A549 (cell line): ENCODE data around the gene VIT. TPM values are rescaled to one million over a fixed set of nuclear protein-coding genes. Genes with fewer than 3 reads are reported as not detected.
A peak's percentile ranks its signal among the peaks of the same experiment; 100 is the strongest.

Experiments
- ATAC-seq, 2 experiments: fragments of 200-7000 bp in 1 of 2; fragments of >200 bp in 1 of 2; cut with Nextera tagmentation in 1 of 2; cut with Tn5 transposase in 1 of 2; 3 replicates each; pipeline versions ENCODE4 v1.8.0 to v1.9.1; 2018 to 2020; ENCODE audit warnings: mild to moderate bottlenecking in 1 of 2, moderate library complexity in 1 of 2
- CTCF ChIA-PET: fragments of 300-600 bp; sonication (Branson Sonifier 250); formaldehyde crosslinking; extraction: SDS; loops from one replicate; lab custom pipeline; 2021; ENCODE audit warnings: antibody characterized with exemption, inconsistent platforms; lab: Yijun Ruan, JAX
- POLR2A ChIA-PET: fragments of 350-600 bp; formaldehyde crosslinking; extraction: SDS; loops from one replicate; lab custom pipeline; 2021; ENCODE audit warnings: antibody characterized with exemption, inconsistent platforms; lab: Yijun Ruan, JAX
- DNase-seq, 2 experiments: peaks; one replicate each; pipeline versions ENCODE4 v3.0.0 to v3.0.0-alpha.2; 2011 to 2016; ENCODE audit warnings: low read depth in 1 of 2, low spot score in 1 of 2
- FAIRE-seq: peaks from 2 replicates; lab custom pipeline; 2011; peaks lifted over from hg19 to GRCh38; lab: Jason Lieb, UNC
- H3K27ac ChIP-seq, 2 experiments: fragments of >200 bp; sonication (Bioruptor Twin); formaldehyde crosslinking; 3 replicates each; pipeline ENCODE4 v1.5.1; 2016 to 2017
- H3K4me1 ChIP-seq: fragments of >200 bp; sonication (Bioruptor Twin); formaldehyde crosslinking; 3 replicates; pipeline ENCODE4 v1.6.1; 2016
- H3K4me2 ChIP-seq: fragments of >200 bp; sonication (Bioruptor Twin); formaldehyde crosslinking; 3 replicates; pipeline ENCODE4 v1.6.1; 2016
- H3K4me3 ChIP-seq: fragments of >200 bp; sonication (Bioruptor Twin); formaldehyde crosslinking; 3 replicates; pipeline ENCODE4 v1.5.1; 2016
- H3K9me3 ChIP-seq: fragments of >200 bp; sonication (Bioruptor Twin); formaldehyde crosslinking; 3 replicates; pipeline ENCODE4 v1.6.1; 2016
- CHD4 ChIP-seq: fragments of 200-600 bp; sonication (generic); IDR thresholded peaks from 2 replicates; pipeline ENCODE4 v1.6.1; 2016; ENCODE audit warnings: antibody characterized with exemption, mild to moderate bottlenecking, borderline replicate concordance
- EHMT2 ChIP-seq: fragments of 200-600 bp; sonication (generic); IDR thresholded peaks from 2 replicates; pipeline ENCODE4 v1.6.1; 2016; ENCODE audit warnings: antibody characterized with exemption, low read depth, mild to moderate bottlenecking, moderate library complexity
- FOXS1 ChIP-seq: fragments of 250-450 bp; sonication (Bioruptor Pico); IDR thresholded peaks from 2 replicates; pipeline ENCODE4 v1.5.0; 2020; ENCODE audit warnings: mild to moderate bottlenecking, moderate library complexity
- GATA3 ChIP-seq: IDR thresholded peaks from 2 replicates; pipeline ENCODE4 v1.6.1; 2012; ENCODE audit warnings: borderline replicate concordance
- HOXB13 ChIP-seq: fragments of 250-450 bp; sonication (Bioruptor Pico); IDR thresholded peaks from 2 replicates; pipeline ENCODE4 v1.5.0; 2020; ENCODE audit warnings: low read depth, mild to moderate bottlenecking, moderate library complexity
- JUN ChIP-seq, 2 experiments: fragments of >200 bp; sonication (Bioruptor Twin); formaldehyde crosslinking; IDR thresholded peaks; 2 replicates in 1 of 2; 3 replicates in 1 of 2; pipeline ENCODE4 v1.6.1; 2016 to 2017
- JUNB ChIP-seq: fragments of >200 bp; sonication (Bioruptor Twin); formaldehyde crosslinking; IDR thresholded peaks from 2 replicates; pipeline ENCODE4 v1.6.1; 2016
- MAZ ChIP-seq: fragments of 150-350 bp; IDR thresholded peaks from 2 replicates; pipeline ENCODE4 v1.6.1; 2014; ENCODE audit warnings: antibody characterized with exemption, low read depth, low read length, borderline replicate concordance
- NPAS2 ChIP-seq: fragments of 250-450 bp; sonication (Bioruptor Pico); IDR thresholded peaks from 2 replicates; pipeline ENCODE4 v1.8.0; 2022; ENCODE audit warnings: mild to moderate bottlenecking, moderate library complexity, borderline replicate concordance
- POLR2AphosphoS2 ChIP-seq: conservative IDR thresholded peaks from 2 replicates; pipeline ENCODE4 v1.6.1; 2012; ENCODE audit warnings: low read length, improper control_type of control experiment, inconsistent platforms
- RAD21 ChIP-seq, 2 experiments: fragments of >200 bp in 1 of 2; sonication (Bioruptor Twin) in 1 of 2; formaldehyde crosslinking in 1 of 2; IDR thresholded peaks in 1 of 2; conservative IDR thresholded peaks in 1 of 2; 2 replicates in 1 of 2; 3 replicates in 1 of 2; pipeline ENCODE4 v1.6.1; 2012 to 2018; ENCODE audit warnings: inconsistent platforms in 1 of 2
- RNF2 ChIP-seq: fragments of 200-600 bp; sonication (generic); IDR thresholded peaks from 2 replicates; pipeline ENCODE4 v1.6.1; 2016; ENCODE audit warnings: low read depth, mild to moderate bottlenecking, antibody characterized with exemption, moderate library complexity, borderline replicate concordance
- SREBF2 ChIP-seq: fragments of 450-650 bp; IDR thresholded peaks from 2 replicates; pipeline ENCODE4 v1.6.1; 2014; ENCODE audit warnings: mild to moderate bottlenecking, moderate library complexity
- TFCP2L1 ChIP-seq: fragments of 250-450 bp; sonication (Bioruptor Pico); IDR thresholded peaks from 2 replicates; pipeline ENCODE4 v1.5.0; 2021; ENCODE audit warnings: mild to moderate bottlenecking
- TP53 ChIP-seq: fragments of 250-450 bp; sonication (Bioruptor Pico); IDR thresholded peaks from 2 replicates; pipeline ENCODE4 v1.5.0; 2021; ENCODE audit warnings: mild to moderate bottlenecking, moderate library complexity
- ZC3H11A ChIP-seq: fragments of 450-650 bp; IDR thresholded peaks from 2 replicates; pipeline ENCODE4 v1.6.1; 2014; ENCODE audit warnings: antibody characterized with exemption, mild to moderate bottlenecking
- ZNF302 ChIP-seq: fragments of 250-450 bp; sonication (Bioruptor Pico); IDR thresholded peaks from 2 replicates; pipeline ENCODE4 v1.9.0; 2021; ENCODE audit warnings: inconsistent platforms, mild to moderate bottlenecking, moderate library complexity
- WGBS: methylation state at CpG from one replicate; pipeline ENCODE4 v1.1.6; 2017; ENCODE audit errors: missing lambda C conversion rate; 5-methylcytosine and 5-hydroxymethylcytosine counted together
- polyA plus RNA-seq, 4 experiments: library from polyadenylated mRNA; depleted of rRNA in 3 of 4; stranded (reverse); fragments of >200 nt; fragmentation: RNase III in 1 of 4; extraction: RNeasy Plus Mini Kit Qiagen cat#74134 plus additional on column Dnase treatment in 1 of 4; gene quantifications; 2 replicates in 3 of 4; 3 replicates in 1 of 4; pipeline ENCODE4 v1.2.3, GENCODE V29; 2011 to 2017
- TF ChIP-seq, protein P1 (sequence below): fragments of 200-600 bp; sonication (generic); IDR thresholded peaks from 2 replicates; pipeline ENCODE4 v1.6.1; 2016; ENCODE audit warnings: antibody characterized with exemption, mild to moderate bottlenecking, moderate library complexity

Gene VIT
- polyA plus RNA-seq, 2 of the 4 experiments (the other 2 are of a cell fraction): not detected

DNA sequence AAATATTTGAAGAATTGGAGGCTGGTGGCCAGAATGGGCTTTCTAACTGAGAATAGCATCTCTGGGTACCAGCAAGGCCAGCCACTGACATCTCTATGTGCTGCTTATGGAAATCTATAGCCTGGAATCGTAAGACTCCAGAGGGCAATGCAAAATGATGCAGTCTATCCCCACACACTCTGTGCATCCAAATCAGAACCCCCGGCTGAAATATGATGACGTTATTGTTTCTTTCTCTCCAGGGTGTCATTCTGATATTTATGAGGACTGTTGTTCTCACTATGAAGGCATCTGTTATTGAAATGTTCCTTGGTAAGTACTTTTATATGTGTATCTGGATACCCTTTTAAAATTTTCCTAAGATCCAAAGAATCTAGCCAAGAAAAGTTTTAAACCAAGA is 19.6 kb downstream of the VIT start:
- POLR2A ChIA-PET: no interaction called here
- DNase-seq: no peak
- ATAC-seq: no peak
- Histone ChIP-seq H3K4me2 (no peak overlapping the region), H3K27ac (no peak overlapping the region), H3K4me3 (no peak overlapping the region), H3K4me1 (no peaks in the 10 kb centered on the region), H3K9me3 (peaks cover 12% of the 10 kb centered on the region)
- CTCF ChIA-PET: no interaction called here
- whole genome bisulfite sequencing: 68% methylated on average over 3 of the region's 3 CpGs
- no peak for TF ChIP-seq TP53
- no peak for TF ChIP-seq JUNB
- no peak for TF ChIP-seq NPAS2 (CRISPR knock-in tag)
- TF ChIP-seq EHMT2: no peak
- TF ChIP-seq, protein P1, sequence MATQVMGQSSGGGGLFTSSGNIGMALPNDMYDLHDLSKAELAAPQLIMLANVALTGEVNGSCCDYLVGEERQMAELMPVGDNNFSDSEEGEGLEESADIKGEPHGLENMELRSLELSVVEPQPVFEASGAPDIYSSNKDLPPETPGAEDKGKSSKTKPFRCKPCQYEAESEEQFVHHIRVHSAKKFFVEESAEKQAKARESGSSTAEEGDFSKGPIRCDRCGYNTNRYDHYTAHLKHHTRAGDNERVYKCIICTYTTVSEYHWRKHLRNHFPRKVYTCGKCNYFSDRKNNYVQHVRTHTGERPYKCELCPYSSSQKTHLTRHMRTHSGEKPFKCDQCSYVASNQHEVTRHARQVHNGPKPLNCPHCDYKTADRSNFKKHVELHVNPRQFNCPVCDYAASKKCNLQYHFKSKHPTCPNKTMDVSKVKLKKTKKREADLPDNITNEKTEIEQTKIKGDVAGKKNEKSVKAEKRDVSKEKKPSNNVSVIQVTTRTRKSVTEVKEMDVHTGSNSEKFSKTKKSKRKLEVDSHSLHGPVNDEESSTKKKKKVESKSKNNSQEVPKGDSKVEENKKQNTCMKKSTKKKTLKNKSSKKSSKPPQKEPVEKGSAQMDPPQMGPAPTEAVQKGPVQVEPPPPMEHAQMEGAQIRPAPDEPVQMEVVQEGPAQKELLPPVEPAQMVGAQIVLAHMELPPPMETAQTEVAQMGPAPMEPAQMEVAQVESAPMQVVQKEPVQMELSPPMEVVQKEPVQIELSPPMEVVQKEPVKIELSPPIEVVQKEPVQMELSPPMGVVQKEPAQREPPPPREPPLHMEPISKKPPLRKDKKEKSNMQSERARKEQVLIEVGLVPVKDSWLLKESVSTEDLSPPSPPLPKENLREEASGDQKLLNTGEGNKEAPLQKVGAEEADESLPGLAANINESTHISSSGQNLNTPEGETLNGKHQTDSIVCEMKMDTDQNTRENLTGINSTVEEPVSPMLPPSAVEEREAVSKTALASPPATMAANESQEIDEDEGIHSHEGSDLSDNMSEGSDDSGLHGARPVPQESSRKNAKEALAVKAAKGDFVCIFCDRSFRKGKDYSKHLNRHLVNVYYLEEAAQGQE: no peak
- no peak for TF ChIP-seq ZNF302 (CRISPR knock-in tag)
- TF ChIP-seq MAZ: no peak
- no peak for TF ChIP-seq RAD21 (conservative IDR thresholded peaks at IDR 0.05 in 1 of 2, IDR thresholded peaks at IDR 0.05 in 1 of 2)
- no peak for TF ChIP-seq POLR2AphosphoS2
- TF ChIP-seq CHD4: no peak
- no peak for TF ChIP-seq SREBF2
- no peak for TF ChIP-seq RNF2
- no peak for TF ChIP-seq JUN (IDR thresholded peaks at IDR 0.05)
- FAIRE-seq: peak; percentile 49

DNA sequence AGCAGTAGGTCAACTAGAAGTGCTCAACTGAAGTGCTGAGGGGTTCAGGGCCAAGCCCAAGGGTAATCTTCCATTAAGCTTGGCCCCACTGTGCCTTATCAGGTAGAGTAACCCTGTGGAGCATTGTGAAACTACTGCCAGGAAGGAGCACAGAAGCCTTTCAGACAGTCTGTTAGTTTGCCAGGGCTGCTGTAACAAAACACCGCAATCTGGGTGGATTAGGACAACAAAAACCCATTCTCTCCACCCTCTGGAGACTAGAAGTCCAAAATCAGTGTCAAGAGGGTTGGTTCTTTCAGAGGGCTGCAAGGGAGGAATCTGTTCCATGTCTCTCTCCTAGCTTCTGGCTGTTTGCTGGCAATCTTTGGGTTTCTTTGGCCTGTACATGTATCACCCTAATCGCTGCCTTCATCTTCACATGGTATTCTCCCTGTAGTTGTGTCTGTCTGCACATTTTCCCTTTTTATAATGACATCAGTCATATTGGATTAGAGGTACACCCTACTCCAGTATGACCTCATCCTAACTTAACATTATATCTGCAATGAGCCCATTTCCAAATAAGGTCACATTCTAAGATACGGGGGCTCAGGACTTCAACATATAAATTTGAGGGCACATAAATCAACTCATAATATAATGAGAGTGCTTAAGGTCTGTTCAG is 21.2 kb downstream of the VIT start:
- WGBS: 82% methylated on average over 3 of the region's 3 CpGs
- H3K4me2 ChIP-seq: no peak overlapping the region
- no peak overlapping the region for H3K4me3 ChIP-seq
- DNase-seq: no peak
- FAIRE-seq: no peak
- no peak for TF ChIP-seq TP53
- TF ChIP-seq, protein P1: no peak
- TF ChIP-seq FOXS1 (CRISPR knock-in tag): no peak
- TF ChIP-seq HOXB13 (CRISPR knock-in tag): no peak
- TF ChIP-seq GATA3: no peak
- no peak for TF ChIP-seq TFCP2L1
- no peak for TF ChIP-seq ZC3H11A
- TF ChIP-seq, all 56 proteins: peak for 0
- CTCF ChIA-PET: no interaction called here
- Histone ChIP-seq H3K9me3 (peaks cover 10% of the 10 kb centered on the region), H3K4me1 (no peaks in the 10 kb centered on the region), H3K27ac (no peak overlapping the region)
- ATAC-seq: no peak; a peak in 1 of 6 replicates
- POLR2A ChIA-PET: no interaction called here
